Hematopoietic multipotent progenitor cell treated with erythropoietin and hydrocortisone succinate and interleukin-3 and kit ligand, for 6 days (in vitro differentiated cells): ENCODE measurements around the gene PSTK.

Experiments used
- DNase-seq: peaks from one replicate; pipeline ENCODE4 v3.0.0-alpha.2; 2015

Gene PSTK

GRCh38 chr10:122993797-122994336 lies 13.7 kb downstream of the PSTK start:
- no peak for DNase-seq

DNA sequence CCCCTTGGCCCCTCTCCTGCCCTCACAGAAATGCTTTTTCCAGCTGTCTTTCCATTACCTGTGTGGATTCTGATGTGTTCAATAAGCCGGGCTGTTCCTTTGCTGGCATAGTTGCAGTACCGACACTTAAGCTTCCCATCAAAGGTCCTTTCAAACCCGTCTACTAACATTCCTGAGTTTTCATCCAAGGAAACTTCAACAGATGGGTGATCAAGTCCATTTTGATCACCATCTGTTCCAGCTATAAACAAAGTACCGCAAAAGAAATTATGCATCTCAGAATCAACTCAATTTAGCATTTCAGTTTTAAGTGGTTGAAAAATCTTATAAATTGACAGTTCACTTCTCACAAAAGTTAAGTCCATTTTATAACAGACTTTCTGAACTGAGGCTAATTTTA lies 15.7 kb downstream of the PSTK start:
- DNase-seq: no peak

- DNase-seq: no peak
Observed at GRCh38 chr10:122997864-122998263, 17.7 kb downstream of the PSTK start.

- DNase-seq: no peak
Observed at GRCh38 chr10:122998360-122998917, 18.2 kb downstream of the PSTK start.

DNA sequence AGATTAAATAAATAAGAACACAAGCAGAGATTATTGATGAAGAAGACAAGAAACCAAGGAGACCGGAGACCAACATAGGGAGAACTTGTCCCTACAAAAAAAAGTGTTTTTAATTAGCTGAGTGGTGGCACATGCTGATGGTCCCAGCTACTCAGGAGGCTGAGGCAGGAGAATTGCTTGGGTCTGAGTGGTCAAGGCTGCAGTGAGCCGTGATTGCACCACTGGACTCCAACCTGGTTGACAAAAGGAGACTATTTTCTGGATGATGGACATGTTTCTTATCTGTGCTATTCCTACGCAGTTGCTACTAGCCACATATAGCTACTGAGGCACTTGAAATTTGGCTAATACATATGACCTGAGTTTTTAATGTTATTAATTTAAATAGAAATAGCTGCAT lies 18.7 kb downstream of the PSTK start:
- no peak for DNase-seq

- DNase-seq: peak; percentile 29
Observed at GRCh38 chr10:122999347-122999746, 19.1 kb downstream of the PSTK start.

DNA sequence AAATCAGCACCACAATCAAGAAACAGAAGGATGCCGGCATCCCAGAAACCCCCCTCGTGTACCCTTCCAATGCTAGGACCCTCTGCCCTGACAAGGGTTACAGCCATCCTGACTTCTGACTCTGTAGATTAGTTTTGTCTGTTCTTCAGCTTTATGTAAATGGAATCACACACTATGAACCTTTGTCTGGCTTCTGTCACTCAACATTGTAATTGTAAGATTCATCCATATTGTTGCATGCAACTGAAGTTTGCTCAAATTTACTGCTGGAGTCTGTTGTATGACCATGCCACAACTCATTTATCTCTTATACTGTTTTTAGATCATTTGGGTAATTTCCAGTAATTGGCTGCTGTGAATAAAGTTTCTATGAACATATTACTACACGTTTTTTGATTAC lies 20.0 kb downstream of the PSTK start:
- DNase-seq: no peak

GRCh38 chr10:123001370-123001769 lies 21.2 kb downstream of the PSTK start:
- DNase-seq: peak; percentile 54

DNA sequence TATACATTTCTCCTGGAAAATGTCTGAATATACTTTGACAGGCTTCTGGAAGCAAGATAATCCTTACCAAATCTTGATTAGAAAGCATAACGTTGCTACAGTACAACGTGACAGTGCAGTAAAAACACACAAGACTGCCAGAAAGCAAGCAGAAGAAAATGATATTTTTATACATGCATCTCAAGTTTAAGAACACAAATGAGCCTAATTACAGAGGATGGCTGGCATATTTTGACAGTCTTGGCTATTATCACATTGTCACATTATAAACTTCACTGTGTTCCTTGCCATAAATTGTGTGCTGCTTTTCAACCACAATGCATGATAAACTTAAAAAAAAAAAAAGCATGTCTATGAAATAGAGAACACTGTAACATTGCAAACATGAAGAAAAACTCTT lies 24.1 kb downstream of the PSTK start:
- no peak for DNase-seq

DNA sequence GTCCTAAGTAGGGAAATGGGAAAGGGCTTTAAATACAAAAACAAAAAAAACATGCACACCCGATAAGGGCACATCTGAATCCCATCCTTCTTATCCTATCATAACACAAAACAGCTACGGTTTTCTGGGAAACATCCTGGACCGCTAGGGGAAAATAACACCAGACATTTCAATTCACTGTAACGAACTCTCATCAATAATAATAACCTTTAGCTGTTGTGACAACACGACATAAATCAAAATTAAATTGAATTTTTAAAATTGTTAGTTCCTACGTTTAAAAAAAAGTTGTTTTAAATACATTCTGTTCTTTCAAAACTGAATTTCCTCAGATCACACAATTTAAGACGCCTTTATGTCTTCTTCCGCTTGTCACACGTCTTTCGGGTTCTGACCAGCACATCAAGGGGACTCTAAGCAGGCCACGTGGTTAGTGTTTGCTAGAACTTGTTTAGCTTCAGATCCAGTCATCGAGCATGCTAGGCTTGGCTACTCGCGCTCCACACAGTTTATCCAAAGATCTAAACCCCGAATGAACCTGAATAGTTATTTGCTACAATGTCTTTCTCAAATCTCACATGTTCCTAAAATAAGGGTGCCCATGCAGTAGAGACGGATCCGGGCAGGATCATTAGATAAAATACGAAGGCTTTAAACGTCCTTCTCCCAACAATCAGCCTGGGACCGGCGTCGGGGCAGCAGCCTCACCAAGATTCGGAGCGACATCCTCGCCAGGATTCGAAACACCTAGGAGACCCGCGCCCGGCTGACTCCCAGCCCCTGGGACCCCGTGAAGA lies 27.6 kb downstream of the PSTK start:
- DNase-seq: peak; percentile 86

DNA sequence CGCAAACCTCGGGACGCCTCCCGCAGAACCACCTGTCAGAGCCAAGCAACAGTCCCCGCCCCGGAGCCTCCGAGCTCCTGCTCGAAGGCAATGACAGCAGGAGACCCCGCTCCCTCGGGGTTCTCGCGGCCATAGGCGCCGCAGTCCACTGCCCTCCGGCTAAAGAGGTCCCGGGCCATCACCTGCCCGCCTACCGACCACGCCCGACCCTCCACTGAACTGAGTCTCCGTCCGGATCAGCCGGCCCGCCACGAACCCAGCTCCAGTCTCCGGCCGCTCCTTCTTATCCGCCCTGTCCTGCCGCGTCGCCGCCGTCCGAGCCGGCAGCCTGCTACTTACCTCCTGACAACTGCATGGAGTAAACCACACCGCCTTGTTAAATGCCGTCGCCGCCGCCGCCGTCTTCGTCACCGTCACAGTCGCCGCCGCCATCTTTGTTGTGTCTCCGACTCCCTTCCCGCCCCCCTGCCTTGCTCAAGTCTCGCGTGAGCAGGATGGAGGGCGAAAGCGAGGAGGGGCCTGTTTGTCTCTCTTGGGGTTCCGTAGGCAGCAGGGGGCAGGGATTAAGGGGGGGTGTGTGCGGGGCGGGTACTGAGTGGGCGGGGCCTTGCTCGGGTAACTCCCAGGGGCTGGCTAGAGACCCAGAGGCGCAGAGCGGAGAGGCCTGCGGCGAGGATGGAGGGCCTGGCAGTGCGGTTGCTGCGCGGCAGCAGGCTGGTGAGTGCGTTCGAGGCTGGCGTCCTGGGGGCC lies 28.3 kb downstream of the PSTK start, which contains the start of the genes ACADSB and IKZF5:
Gene ACADSB, plus strand, starts transcription at position 652 of the 750 bp plus-strand sequence. Its CDS starts 24 bp downstream, at position 676.
Gene IKZF5, minus strand, starts transcription at position 441 of the 750 bp plus-strand sequence. CDS start 10,170 bp downstream, outside the sequence.
- peak; percentile 99 for DNase-seq

- DNase-seq: peak; percentile 69
Observed at GRCh38 chr10:123009105-123009820, 29.1 kb downstream of the PSTK start.

DNA sequence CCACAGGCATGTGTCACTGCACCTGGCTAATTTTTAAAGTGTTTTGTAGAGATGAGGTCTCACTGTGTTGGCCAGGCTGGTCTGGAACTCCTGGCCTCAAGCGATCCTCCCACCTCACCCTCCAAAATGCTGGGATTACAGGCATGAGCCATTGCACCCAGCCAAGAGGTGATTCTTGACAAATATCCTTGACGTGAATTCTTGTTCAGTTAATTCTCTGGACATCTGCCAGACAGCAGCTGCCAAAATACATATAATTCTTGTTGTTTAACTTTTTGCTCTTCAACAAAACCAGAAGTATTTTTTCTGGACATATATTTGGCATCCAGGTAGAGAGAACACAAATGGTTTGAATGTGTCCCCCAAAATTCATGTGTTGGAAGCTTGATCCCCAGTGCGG lies 31.8 kb downstream of the PSTK start:
- no peak for DNase-seq

DNA sequence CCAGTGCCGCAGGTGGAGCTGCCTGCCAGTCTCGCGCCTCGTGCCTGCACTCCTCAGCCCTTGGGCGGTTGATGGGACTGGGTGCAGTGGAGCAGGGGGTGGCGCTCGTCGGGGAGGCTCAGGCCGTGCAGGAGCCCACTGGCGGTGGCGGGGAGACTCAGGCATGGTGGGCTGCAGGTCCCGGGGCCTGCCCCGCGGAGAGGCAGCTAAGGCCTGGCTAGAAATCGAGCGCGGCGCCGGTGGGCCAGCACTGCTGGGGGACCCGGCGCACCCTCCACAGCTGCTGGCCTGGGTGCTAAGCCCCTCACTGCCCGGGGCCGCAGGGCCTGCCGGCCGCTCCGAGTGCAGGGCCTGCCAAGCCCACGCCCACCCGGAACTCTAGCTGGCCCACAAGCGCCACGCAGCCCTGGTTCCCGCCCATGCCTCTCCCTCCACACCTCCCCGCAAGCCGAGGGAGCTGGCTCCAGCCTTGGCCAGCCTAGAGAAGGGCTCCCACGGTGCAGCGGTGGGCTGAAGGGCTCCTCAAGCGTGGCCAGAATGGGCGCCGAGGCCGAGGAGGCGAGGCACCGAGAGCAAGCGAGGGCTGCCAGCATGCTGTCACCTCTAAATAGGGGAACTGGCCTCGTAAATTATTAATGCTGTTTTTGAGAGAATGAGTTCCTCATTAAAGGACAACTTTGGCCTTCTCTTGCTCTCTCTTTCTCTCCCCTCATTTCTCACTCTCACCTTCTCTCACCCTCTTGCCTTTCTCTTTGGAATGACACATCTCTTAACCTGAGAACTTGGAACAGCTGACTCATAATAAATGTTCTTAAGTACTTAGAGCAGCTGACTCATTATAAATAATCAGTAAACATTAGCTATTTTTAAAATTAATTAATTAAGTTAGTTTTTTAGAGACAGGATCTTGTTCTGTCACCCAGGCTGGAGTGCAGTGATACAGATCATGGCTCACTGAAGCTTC lies 33.5 kb downstream of the PSTK start:
- DNase-seq: no peak

DNA sequence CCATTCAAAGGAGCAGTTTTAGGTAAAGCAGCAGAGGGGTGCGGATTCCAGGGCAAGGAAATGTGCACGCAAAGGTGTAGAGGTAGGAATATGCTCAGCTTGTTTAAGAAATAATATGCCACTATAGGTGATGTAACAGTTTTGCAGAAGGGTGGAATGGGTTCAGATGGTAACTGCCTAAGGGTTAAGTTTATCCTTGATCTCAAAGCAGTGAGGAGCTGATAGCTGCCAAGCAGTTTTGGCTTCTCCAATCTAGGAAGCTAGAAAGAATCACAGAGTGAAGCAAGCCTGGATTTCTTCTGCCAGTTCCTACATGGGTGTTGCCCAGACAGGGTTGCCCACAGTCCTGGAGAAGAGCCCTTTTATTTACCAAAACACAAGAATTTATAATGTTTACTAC lies 34.6 kb downstream of the PSTK start:
- no peak for DNase-seq

GRCh38 chr10:123016228-123016627 lies 36.0 kb downstream of the PSTK start:
- DNase-seq: no peak

GRCh38 chr10:123017421-123018165 lies 37.4 kb downstream of the PSTK start:
- DNase-seq: no peak

- no peak for DNase-seq
Observed at GRCh38 chr10:123018531-123018930, 38.3 kb downstream of the PSTK start.

GRCh38 chr10:123019264-123019663 lies 39.1 kb downstream of the PSTK start:
- DNase-seq: no peak

- no peak for DNase-seq
Observed at GRCh38 chr10:123019941-123020703, 39.9 kb downstream of the PSTK start.
